Panc1 (cell line): ENCODE data around the gene DNAJC4. TPM values are rescaled to one million over a fixed set of nuclear protein-coding genes. Genes with fewer than 3 reads are reported as not detected.
A peak's percentile ranks its signal among the peaks of the same experiment; 100 is the strongest.

Experiments used
- ATAC-seq: fragments of 200-7000 bp; cut with Tn5 transposase; 2 replicates; pipeline ENCODE4 v1.9.1; 2020; ENCODE audit warnings: mild to moderate bottlenecking, moderate library complexity
- BruUV-seq: library from RNA; stranded (reverse); fragments of 400-500 nt; replicated peaks from 2 replicates; lab custom pipeline; 2021; lab: Mats Ljungman, UMichigan
- CTCF ChIA-PET: fragments of 300-600 bp; sonication (Branson Sonifier 250); formaldehyde crosslinking; loops from one replicate; lab custom pipeline; 2022; ENCODE audit warnings: antibody characterized with exemption; lab: Charles Lee
- POLR2A ChIA-PET: fragments of 300-600 bp; sonication (Branson Sonifier 250); formaldehyde crosslinking; loops from one replicate; lab custom pipeline; 2022; ENCODE audit warnings: antibody characterized with exemption; lab: Charles Lee
- DNase-seq: peaks from one replicate; pipeline ENCODE4 v3.0.0-alpha.2; 2010; ENCODE audit warnings: low read depth, low spot score
- H3K27ac ChIP-seq: 2 replicates; pipeline ENCODE4 v1.5.1; 2011; ENCODE audit warnings: mild to moderate bottlenecking, low read length, inconsistent platforms
- H3K27me3 ChIP-seq: fragments of 200-500 bp; sonication (Bioruptor generic); 2 replicates; pipeline ENCODE4 v1.6.0; 2014; ENCODE audit warnings: low read length, inconsistent platforms; ENCODE audit not compliant: control insufficient read depth, insufficient read depth
- H3K36me3 ChIP-seq: fragments of 200-500 bp; sonication (Bioruptor generic); 2 replicates; pipeline ENCODE4 v1.5.1; 2014; ENCODE audit warnings: inconsistent platforms, mild to moderate bottlenecking, low read length, moderate library complexity; ENCODE audit not compliant: control insufficient read depth, insufficient read depth
- H3K4me1 ChIP-seq: 2 replicates; pipeline ENCODE4 v1.5.1; 2011; ENCODE audit warnings: inconsistent platforms, mild to moderate bottlenecking, low read length, moderate library complexity; ENCODE audit not compliant: control insufficient read depth, insufficient read depth
- H3K4me3 ChIP-seq, 2 experiments: 2 replicates each; pipeline ENCODE4 v1.5.1; 2011 to 2012; ENCODE audit warnings: low read depth in 2 of 2, low read length in 2 of 2, mild to moderate bottlenecking in 2 of 2, inconsistent platforms in 1 of 2, moderate library complexity in 1 of 2
- H3K9me3 ChIP-seq: fragments of 200-500 bp; sonication (Bioruptor generic); 2 replicates; pipeline ENCODE4 v1.5.1; 2014; ENCODE audit warnings: low read depth, mild to moderate bottlenecking, inconsistent platforms, low read length, moderate library complexity; ENCODE audit not compliant: control insufficient read depth, insufficient read depth
- POLR2AphosphoS5 ChIP-seq: IDR thresholded peaks from 2 replicates; pipeline ENCODE4 v1.6.1; 2012; ENCODE audit warnings: mild to moderate bottlenecking, low read depth, low read length, moderate library complexity
- SIN3A ChIP-seq: IDR thresholded peaks from 2 replicates; pipeline ENCODE4 v1.6.1; 2012; ENCODE audit warnings: low read depth, mild to moderate bottlenecking, low read length, moderate library complexity, borderline replicate concordance; ENCODE audit not compliant: insufficient read depth
- TCF7L2 ChIP-seq: IDR thresholded peaks from 2 replicates; pipeline ENCODE4 v1.6.1; 2011; ENCODE audit warnings: mild to moderate bottlenecking, low read depth, low read length, inconsistent platforms
- in situ Hi-C: cut with HindIII; loops from 2 replicates; pipeline ENCODE4 v1.10.0; 2016; ENCODE audit warnings: low sequenced_read_pairs, low pct_unique_long_range_greater_than_20kb
- intact Hi-C: fragments of 100-400 bp; cut with micrococcal nuclease; formaldehyde crosslinking; loops from one replicate; pipeline ENCODE4 v1.10.0; 2022; ENCODE audit not compliant: unreplicated experiment
- total RNA-seq: library from RNA; stranded (reverse); gene quantifications from one replicate; pipeline ENCODE4 v1.2.1, GENCODE V29; 2021; ENCODE audit not compliant: unreplicated experiment
- TF ChIP-seq, protein P1 (sequence below): fragments of 450-650 bp; IDR thresholded peaks from 2 replicates; pipeline ENCODE4 v1.5.1; 2017; ENCODE audit warnings: mild to moderate bottlenecking
- TF ChIP-seq, protein P2 (sequence below), 2 experiments: IDR thresholded peaks; 2 replicates each; pipeline ENCODE4 v1.6.1; 2011 to 2012; ENCODE audit warnings: low read depth in 2 of 2, control low read depth in 1 of 2, low read length in 1 of 2, mild to moderate bottlenecking in 1 of 2, moderate library complexity in 1 of 2; ENCODE audit not compliant: insufficient read depth in 1 of 2

Gene DNAJC4
- total RNA-seq, 1 experiment from 2014 or later, result 41.0 TPM

DNA sequence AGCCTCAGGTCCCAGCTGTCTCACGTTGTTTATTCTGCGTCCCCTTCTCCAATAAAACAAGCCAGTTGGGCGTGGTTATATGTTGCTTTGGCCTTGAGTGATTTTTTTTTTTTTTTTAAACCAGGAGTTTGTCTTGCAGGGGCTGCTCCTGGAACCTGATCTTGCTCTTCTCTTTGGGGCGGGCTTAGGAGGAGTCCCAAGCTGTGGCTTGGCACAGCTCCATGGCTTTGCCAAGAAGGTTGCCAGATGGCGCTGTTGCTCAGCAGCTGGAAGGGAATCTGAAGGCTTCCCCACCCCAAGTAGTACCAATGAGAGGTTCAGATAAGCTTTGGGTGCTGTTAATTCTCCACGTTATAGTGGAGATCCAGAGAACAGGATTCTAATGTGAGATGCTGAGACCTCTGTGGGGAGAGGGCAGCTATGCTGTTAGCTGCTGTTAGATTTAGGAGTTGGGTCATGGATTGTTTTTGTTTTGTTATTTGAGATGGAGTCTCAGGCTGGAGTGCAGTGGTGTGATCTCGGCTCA is 25.8 kb upstream of the DNAJC4 start:
- intact Hi-C loops (no loop called here), in situ Hi-C loops (no loop called here)
- POLR2A ChIA-PET, result interaction anchor here (0.6 to 0.7 kb wide), 4 partner anchors 45 to 94 kb away, joined by 3 to 9 read pairs (median 4); no protein-coding TSS in a partner anchor
- no peak overlapping the region for H3K4me3 ChIP-seq
- peak; percentile 44 for ATAC-seq
- BruUV-seq, result no TSS peak
- TF ChIP-seq, protein P1, sequence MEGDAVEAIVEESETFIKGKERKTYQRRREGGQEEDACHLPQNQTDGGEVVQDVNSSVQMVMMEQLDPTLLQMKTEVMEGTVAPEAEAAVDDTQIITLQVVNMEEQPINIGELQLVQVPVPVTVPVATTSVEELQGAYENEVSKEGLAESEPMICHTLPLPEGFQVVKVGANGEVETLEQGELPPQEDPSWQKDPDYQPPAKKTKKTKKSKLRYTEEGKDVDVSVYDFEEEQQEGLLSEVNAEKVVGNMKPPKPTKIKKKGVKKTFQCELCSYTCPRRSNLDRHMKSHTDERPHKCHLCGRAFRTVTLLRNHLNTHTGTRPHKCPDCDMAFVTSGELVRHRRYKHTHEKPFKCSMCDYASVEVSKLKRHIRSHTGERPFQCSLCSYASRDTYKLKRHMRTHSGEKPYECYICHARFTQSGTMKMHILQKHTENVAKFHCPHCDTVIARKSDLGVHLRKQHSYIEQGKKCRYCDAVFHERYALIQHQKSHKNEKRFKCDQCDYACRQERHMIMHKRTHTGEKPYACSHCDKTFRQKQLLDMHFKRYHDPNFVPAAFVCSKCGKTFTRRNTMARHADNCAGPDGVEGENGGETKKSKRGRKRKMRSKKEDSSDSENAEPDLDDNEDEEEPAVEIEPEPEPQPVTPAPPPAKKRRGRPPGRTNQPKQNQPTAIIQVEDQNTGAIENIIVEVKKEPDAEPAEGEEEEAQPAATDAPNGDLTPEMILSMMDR, result peak; percentile 85; the same call in 1 of the 2 replicates
- TF ChIP-seq POLR2AphosphoS5 (peak; percentile 47), TCF7L2 (no peak), SIN3A (no peak)
- TF ChIP-seq, protein P2, sequence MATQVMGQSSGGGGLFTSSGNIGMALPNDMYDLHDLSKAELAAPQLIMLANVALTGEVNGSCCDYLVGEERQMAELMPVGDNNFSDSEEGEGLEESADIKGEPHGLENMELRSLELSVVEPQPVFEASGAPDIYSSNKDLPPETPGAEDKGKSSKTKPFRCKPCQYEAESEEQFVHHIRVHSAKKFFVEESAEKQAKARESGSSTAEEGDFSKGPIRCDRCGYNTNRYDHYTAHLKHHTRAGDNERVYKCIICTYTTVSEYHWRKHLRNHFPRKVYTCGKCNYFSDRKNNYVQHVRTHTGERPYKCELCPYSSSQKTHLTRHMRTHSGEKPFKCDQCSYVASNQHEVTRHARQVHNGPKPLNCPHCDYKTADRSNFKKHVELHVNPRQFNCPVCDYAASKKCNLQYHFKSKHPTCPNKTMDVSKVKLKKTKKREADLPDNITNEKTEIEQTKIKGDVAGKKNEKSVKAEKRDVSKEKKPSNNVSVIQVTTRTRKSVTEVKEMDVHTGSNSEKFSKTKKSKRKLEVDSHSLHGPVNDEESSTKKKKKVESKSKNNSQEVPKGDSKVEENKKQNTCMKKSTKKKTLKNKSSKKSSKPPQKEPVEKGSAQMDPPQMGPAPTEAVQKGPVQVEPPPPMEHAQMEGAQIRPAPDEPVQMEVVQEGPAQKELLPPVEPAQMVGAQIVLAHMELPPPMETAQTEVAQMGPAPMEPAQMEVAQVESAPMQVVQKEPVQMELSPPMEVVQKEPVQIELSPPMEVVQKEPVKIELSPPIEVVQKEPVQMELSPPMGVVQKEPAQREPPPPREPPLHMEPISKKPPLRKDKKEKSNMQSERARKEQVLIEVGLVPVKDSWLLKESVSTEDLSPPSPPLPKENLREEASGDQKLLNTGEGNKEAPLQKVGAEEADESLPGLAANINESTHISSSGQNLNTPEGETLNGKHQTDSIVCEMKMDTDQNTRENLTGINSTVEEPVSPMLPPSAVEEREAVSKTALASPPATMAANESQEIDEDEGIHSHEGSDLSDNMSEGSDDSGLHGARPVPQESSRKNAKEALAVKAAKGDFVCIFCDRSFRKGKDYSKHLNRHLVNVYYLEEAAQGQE (IDR thresholded peaks at IDR 0.05; ENCODE audit: insufficient read depth in 1 of 2, low read depth in 2 of 2, low read length in 1 of 2), result no peak
- H3K4me1 ChIP-seq, result no peaks in the 10 kb centered on the region; the same call in 1 of the 2 replicates
- CTCF ChIA-PET, result interaction anchor here (1.0 to 1.6 kb wide), 2 partner anchors 23 to 97 kb away, joined by 5 read pairs; no protein-coding TSS in a partner anchor
- H3K27me3 ChIP-seq, result no peaks in the 10 kb centered on the region
- H3K9me3 ChIP-seq, result no peaks in the 10 kb centered on the region
- DNase-seq, result no peak
- peaks cover 35% of the 10 kb centered on the region for H3K36me3 ChIP-seq
- H3K27ac ChIP-seq, result no peak overlapping the region

DNA sequence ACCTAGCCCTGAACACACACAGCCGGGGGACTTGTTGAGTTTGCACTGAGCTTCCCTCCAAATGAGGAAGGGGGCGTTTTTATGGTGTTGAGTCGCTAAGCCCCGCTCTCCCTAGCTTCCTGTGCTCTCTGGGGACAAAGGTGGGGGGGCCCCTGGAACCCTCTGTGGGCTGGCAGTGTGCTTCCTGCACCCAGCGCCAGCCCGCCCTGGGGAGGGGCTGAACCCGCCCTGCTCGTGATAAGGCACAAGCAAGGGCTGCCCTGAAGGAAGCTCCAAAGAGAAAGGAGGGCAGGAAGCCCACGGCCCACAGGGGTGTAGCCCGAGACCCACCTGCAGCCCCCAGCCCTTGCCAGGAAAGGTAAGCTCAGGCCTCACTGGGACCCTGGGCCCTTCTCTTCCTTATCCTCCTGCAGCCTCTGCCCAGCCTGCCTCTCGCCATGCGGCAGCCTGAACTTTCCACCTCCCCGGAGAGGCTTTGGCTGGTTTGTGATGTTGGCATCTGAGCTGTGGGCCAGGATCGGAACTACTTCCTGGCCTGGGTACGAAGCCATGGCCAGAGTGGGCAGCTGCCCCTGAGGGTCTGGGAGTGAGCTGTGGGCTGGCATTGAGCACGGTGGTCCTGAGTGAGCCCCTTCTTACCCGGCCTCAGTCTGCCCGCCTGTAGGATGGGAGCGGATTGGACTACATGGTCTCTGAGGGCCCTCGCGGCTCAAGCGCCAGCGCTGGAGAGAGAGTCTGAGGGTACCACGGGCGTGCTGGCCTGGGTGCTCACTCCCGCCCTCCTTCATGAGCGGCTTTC is 23.7 kb upstream of the DNAJC4 start, which contains the start of gene FERMT3:
Gene FERMT3 (plus strand): TSS at position 265 of the 799 bp plus-strand sequence. CDS start 644 bp downstream, outside the sequence.
- CTCF ChIA-PET, result interaction anchor here (0.6 to 2.0 kb wide), 3 partner anchors 82 to 134 kb away, joined by 3 to 5 read pairs (median 5); no protein-coding TSS in a partner anchor
- Histone ChIP-seq H3K36me3 (peaks cover 20% of the 10 kb centered on the region), H3K4me3 (no peak within 1 kb of the TSS), H3K27ac (no peak within 1 kb of the TSS), H3K9me3 (no peaks in the 10 kb centered on the region), H3K27me3 (no peaks in the 10 kb centered on the region), H3K4me1 (no peaks in the 10 kb centered on the region; the same call in 1 of the 2 replicates)
- no TSS peak for BruUV-seq
- POLR2A ChIA-PET, result interaction anchor here (0.5 kb wide), 1 partner anchor 9 kb away, joined by 4 read pairs; no protein-coding TSS in a partner anchor
- in situ Hi-C loops, result no loop called here
- intact Hi-C loops, result no loop called here
- TF ChIP-seq POLR2AphosphoS5 (0 out of 2 replicates have a peak, but pooled peaks have one; percentile 23), TCF7L2 (no peak)
- ATAC-seq (no peak), DNase-seq (no peak)
